GM10266 (cell line): Measurements from ENCODE around the gene PLK5.
A peak's percentile ranks its signal among the peaks of the same experiment; 100 is the strongest.

Source experiments
- DNase-seq: peaks from one replicate; pipeline ENCODE4 v3.0.0; 2012; ENCODE audit errors: extremely low spot score
- TF ChIP-seq, protein P1 (sequence below): IDR thresholded peaks from 2 replicates; pipeline ENCODE4 v1.5.1; 2012; ENCODE audit warnings: mild to moderate bottlenecking, low read depth; ENCODE audit not compliant: control insufficient read depth, insufficient read depth; ENCODE audit errors: missing control alignments

The PLK5 gene

DNA sequence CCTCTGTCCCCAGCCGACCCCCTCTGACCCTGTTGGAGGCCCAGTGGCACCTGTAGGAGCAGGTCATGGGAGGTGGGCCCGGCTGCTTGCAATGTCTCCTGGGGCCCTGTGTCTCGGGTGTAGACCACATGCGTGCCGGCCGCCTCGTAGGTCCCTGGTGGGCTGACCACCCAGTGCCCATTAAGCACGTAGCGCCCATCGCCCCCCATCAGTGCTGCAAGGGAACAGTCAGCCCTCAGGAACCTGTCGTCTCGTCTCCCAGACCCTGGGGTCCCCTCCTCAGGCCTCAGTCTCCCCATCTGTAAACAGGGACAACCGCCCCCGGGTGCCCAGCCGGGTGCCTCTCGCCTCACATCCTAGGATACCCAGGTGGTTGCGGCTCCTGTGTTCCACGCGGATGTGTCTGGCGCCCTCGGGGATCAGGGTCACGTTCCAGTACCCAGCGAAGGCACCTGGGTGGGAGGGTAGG lies 16.7 kb upstream of the PLK5 start:
- TF ChIP-seq, protein P1, sequence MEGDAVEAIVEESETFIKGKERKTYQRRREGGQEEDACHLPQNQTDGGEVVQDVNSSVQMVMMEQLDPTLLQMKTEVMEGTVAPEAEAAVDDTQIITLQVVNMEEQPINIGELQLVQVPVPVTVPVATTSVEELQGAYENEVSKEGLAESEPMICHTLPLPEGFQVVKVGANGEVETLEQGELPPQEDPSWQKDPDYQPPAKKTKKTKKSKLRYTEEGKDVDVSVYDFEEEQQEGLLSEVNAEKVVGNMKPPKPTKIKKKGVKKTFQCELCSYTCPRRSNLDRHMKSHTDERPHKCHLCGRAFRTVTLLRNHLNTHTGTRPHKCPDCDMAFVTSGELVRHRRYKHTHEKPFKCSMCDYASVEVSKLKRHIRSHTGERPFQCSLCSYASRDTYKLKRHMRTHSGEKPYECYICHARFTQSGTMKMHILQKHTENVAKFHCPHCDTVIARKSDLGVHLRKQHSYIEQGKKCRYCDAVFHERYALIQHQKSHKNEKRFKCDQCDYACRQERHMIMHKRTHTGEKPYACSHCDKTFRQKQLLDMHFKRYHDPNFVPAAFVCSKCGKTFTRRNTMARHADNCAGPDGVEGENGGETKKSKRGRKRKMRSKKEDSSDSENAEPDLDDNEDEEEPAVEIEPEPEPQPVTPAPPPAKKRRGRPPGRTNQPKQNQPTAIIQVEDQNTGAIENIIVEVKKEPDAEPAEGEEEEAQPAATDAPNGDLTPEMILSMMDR, result no peak
- no peak for DNase-seq

DNA sequence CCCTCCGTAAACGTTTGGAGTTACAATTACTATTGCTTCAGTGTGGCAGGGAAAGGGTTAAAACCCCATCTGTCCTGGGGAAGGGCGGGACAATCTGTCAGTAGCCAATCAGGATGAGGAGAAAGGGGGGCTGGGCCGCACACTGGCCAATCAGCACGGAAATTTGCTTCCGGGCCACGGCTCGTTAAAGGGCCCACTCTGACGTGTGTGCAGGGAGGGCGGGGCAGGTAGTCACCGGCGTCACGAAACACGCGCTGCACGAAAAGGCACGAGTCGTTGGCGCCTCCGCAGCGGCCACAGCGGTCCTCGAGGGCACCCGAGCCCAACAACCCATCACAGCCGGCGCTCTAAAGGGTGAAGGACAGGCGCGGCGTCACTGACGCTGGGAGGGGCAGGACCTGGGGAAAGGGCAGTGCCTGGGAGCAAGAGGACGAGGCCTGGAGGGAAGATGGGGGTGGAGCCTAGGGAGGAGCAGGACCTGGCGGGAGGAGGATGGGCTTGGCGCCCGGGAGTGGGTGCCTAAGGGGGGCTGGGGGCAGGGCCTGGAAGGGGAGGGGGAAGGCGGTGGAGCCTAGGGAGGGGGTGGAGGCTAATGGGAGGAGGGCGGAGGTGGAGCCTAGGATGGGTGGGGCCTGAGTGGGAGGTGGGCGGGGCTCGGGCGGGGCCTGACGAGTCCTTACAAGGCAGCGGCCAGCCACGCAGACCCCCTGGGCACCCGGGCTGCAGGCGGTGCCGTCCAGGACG lies 15.9 kb upstream of the PLK5 start:
- TF ChIP-seq, protein P1, result no peak
- DNase-seq, result peak; percentile 100

DNA sequence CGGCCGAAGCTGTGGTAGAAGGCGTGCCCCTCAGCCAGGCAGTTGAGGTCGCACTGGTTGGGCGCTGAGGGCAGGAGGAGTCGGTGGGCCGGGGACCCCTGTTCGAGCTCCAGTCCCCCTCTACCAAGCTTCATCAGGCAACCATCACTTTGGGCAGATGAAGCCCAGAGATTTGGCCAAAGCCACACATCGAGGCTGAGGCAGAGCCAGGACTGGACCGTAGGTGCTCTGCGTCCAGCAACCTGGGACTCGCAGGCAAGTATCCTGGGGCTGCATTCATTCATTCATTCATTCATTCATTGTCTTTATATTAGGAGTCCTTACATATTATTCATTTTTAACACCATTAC lies 15.4 kb upstream of the PLK5 start:
- TF ChIP-seq, protein P1, result no peak

DNA sequence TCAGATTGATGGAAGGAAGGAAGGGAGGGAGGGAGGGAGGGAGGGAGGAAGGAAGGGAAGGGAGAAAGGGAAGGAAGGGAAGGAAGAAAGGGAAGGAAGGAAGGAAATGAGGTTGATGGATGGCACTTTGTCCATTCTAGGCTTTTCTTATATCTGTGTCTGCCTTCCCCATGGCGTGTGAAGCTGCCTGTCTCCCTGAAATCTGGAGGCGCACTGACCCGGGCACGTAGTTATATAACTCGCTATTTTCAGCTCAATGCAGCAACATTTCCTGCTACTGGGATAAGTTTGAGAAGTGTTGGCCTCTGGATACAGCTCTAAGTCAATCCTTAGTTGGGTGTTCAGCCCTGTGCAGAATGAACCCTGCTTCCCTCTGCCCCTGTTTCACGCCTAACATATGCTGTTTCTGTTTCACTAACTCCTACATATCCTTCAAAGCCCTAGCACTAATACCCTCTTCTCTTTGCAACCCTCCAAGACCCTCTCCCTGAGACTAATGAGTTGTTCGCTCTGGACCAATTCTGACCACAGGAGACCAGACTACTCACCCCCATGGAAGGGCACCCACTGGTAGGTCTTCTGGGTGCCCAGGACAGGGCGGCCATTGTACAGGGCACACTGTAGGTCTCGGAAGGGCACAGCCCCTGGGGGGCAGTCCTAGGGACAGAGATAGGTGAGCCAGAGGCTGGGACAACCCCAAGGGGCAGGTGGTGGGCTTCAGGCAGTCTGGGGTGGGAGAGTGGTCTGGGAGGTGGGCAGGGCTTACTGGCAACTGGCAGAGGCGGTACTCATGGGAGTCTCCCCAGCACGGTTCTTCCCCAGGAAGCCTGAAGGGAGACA lies 14.1 kb upstream of the PLK5 start:
- DNase-seq, result no peak
- TF ChIP-seq, protein P1, result no peak

More for the DNA sequence above, 15.4 kb upstream of the PLK5 start:
- DNase-seq, result no peak

DNA sequence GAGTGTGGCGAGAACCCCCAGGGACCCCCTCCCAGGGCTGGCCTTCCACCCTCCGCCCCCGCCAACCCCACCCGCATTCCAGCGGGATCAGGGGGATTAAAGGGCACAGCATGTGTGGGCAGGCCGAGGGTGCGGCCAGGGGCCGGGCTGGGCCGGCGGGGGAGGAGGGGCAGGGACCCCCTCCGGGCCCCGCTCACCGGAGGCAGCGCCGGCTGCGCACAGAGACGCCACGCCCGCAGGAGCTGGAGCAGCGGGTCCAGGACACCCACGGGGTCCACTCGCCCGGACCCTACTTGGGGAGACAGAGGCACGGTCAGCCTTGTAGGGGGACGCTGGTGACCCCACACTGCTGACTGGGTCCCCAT lies 13.5 kb upstream of the PLK5 start:
- TF ChIP-seq, protein P1, result no peak
- no peak for DNase-seq

DNA sequence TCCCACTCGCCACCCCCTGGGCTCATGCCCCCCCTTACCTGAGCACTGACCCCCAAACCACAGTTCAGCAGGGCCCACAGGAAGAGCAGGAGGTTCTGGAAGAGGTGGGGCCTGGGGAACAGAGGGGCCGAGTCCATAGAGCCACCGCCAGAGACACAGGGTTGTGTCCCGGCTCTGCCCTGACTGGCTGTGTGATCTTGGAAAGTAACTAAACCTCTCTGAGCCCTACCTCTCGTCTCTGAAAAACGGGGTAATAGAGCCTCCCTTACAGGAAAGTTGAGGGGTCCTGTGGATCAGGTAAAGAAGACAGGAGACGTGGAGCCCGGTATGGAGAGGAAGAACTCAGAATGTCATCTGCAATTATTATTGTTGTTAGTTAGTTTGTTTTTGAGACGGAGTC lies 13.1 kb upstream of the PLK5 start:
- no peak for DNase-seq
- TF ChIP-seq, protein P1, result no peak
